ENCODE data around the gene ZFYVE9. TPM values are rescaled to one million over a fixed set of nuclear protein-coding genes. Genes with fewer than 3 reads are reported as not detected.

ZFYVE9 gene
- total RNA-seq, 1 experiment from 2014 or later = 28.4 TPM

GRCh38 chr1:52142220-52143183 lies 613 bp downstream of the ZFYVE9 start:
- H2AFZ ChIP-seq (ENCODE audit: low read length) = peak overlapping the region; percentile 84
- H2BK20ac ChIP-seq (ENCODE audit: low read depth, low read length, poor library complexity, severe bottlenecking) = no peak overlapping the region
- WGBS (ENCODE audit: extremely low coverage, insufficient read length, low lambda C conversion rate) = no CpG with 5 or more reads among the region's 80 CpGs
- no peak overlapping the region for H2AK5ac ChIP-seq (ENCODE audit: insufficient read length, low read length)
- H3K27me3 ChIP-seq (ENCODE audit: insufficient read depth, low read length) = no peaks in the 10 kb centered on the region; the same call in 1 of the 2 replicates
- H3K23me2 ChIP-seq (ENCODE audit: insufficient read length, low read depth, low read length, poor library complexity, severe bottlenecking) = peaks cover 6% of the 10 kb centered on the region
- peak overlapping the region in 2 of 3 experiments; percentile 20 to 48; a peak in 4 of 7 replicates for H3K27ac Mint-ChIP-seq
- no peak overlapping the region; the same call in 1 of the 2 replicates for H2BK15ac ChIP-seq (ENCODE audit: low read depth, low read length)
- peaks cover 12 to 17% of the 10 kb centered on the region in 2 experiments for H3K4me1 Mint-ChIP-seq
- H2BK5ac ChIP-seq (ENCODE audit: insufficient read length, low read length) = no peak overlapping the region
- H4K20me1 ChIP-seq (ENCODE audit: control insufficient read depth, insufficient read depth, insufficient read length) = no peaks in the 10 kb centered on the region
- no peaks in the 10 kb centered on the region; a peak in 1 of 7 replicates for H3K36me3 Mint-ChIP-seq (ENCODE audit: insufficient read depth in 1 of 3, low read depth in 3 of 3)
- H3K27ac ChIP-seq (ENCODE audit: insufficient read length, low read depth, low read length) = no peak overlapping the region
- H3K4me2 ChIP-seq (ENCODE audit: insufficient read depth, insufficient read length, low read length) = peak overlapping the region; percentile 96
- H3K56ac ChIP-seq (ENCODE audit: insufficient read length, low read depth, low read length) = no peak overlapping the region
- no peak overlapping the region for H3T11ph ChIP-seq (ENCODE audit: low read length)
- H3K27me3 Mint-ChIP-seq (ENCODE audit: low read depth) = peaks cover 11% of the 10 kb centered on the region; the same call in 1 of the 2 replicates
- no peak for TF ChIP-seq CTCF (conservative IDR thresholded peaks at IDR 0.05)
- no peaks in the 10 kb centered on the region for H3K4me1 ChIP-seq (ENCODE audit: insufficient read depth, low read length)
- H3K23ac ChIP-seq (ENCODE audit: insufficient read length, low read depth, low read length) = no peak overlapping the region
- no peak overlapping the region; the same call in 1 of the 2 replicates for H3K4ac ChIP-seq (ENCODE audit: low read depth, low read length)
- peak overlapping the region; percentile 89 to 94 for H3K4me3 Mint-ChIP-seq
- no peaks in the 10 kb centered on the region for H3K79me1 ChIP-seq (ENCODE audit: insufficient read depth, low read depth, low read length, poor library complexity, severe bottlenecking)
- H3K14ac ChIP-seq (ENCODE audit: insufficient read depth, low read length) = peak overlapping the region; percentile 95
- peak overlapping the region; percentile 84 for H3K18ac ChIP-seq (ENCODE audit: insufficient read length, low read depth, low read length)
- no peak overlapping the region for H4K8ac ChIP-seq (replicated peaks; ENCODE audit: insufficient read length, low read depth, low read length)
- peaks cover 5% of the 10 kb centered on the region; the same call in 1 of the 2 replicates for H3K79me2 ChIP-seq (ENCODE audit: insufficient read depth, low read length)
- H4K91ac ChIP-seq (ENCODE audit: insufficient read length, low read depth, low read length) = no peak overlapping the region
- no peak overlapping the region for H4K5ac ChIP-seq (ENCODE audit: insufficient read length, low read depth, low read length)
- no peak overlapping the region for H2BK120ac ChIP-seq (ENCODE audit: low read depth, low read length, poor library complexity, severe bottlenecking)
- H2BK12ac ChIP-seq (ENCODE audit: insufficient read length, low read depth, low read length) = no peak overlapping the region
- peak overlapping the region; percentile 77 for H3K9ac ChIP-seq (ENCODE audit: extremely low read depth, insufficient read length, low read length)
- H3K9me3 ChIP-seq (ENCODE audit: control insufficient read depth, low read depth, low read length) = no peaks in the 10 kb centered on the region
- no peaks in the 10 kb centered on the region for H3K9me3 Mint-ChIP-seq
- peak; percentile 54 for DNase-seq
